GM12872 (cell line): ENCODE results near the gene CYP2W1.

ENCODE experiments used
- TF ChIP-seq, protein P1 (sequence below): IDR thresholded peaks from 3 replicates; pipeline ENCODE4 v1.5.1; 2011; ENCODE audit warnings: low read depth, mild to moderate bottlenecking, low read length, moderate library complexity; ENCODE audit not compliant: insufficient read depth

CYP2W1 gene

DNA sequence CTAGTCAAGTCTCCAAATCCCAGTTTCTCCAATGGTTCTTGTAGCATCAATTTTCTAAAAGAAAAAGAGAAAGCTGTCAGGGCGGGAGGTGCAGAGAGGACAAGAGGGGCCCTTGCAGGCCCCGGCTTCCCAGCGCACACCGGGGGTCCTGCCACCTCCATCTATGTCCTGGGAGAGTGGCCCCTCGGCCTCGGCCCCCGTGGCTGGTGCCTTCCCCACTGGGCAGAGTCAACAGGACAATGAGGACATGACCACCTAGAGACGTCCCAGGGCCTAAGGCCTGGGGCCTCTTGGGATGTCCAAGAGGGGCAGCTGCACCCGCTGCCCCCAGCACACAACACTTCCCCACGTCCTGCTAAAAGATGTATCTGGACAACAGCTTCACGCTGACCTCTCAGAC, 13.6 kb upstream of the CYP2W1 start:
- TF ChIP-seq, protein P1, sequence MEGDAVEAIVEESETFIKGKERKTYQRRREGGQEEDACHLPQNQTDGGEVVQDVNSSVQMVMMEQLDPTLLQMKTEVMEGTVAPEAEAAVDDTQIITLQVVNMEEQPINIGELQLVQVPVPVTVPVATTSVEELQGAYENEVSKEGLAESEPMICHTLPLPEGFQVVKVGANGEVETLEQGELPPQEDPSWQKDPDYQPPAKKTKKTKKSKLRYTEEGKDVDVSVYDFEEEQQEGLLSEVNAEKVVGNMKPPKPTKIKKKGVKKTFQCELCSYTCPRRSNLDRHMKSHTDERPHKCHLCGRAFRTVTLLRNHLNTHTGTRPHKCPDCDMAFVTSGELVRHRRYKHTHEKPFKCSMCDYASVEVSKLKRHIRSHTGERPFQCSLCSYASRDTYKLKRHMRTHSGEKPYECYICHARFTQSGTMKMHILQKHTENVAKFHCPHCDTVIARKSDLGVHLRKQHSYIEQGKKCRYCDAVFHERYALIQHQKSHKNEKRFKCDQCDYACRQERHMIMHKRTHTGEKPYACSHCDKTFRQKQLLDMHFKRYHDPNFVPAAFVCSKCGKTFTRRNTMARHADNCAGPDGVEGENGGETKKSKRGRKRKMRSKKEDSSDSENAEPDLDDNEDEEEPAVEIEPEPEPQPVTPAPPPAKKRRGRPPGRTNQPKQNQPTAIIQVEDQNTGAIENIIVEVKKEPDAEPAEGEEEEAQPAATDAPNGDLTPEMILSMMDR: no peak

DNA sequence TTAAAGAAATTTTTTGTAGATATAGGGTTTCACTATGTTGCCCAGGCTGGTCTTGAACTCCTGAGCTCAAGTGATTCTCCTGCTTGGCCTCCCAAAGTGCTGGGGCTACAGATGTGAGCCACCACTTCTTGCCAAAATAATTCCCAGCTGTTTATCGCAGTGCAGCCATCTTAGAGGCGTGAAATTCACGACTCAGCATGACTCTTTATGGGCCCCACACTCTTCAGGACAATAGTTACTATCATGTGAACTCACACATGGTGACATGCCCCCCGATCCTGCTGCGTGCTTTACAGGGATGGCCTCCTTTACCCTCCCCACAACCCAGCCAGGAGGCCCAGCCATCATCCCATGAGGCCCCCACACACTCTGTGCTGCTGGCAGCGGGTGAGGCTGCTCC, 12.2 kb upstream of the CYP2W1 start:
- TF ChIP-seq, protein P1: no peak

DNA sequence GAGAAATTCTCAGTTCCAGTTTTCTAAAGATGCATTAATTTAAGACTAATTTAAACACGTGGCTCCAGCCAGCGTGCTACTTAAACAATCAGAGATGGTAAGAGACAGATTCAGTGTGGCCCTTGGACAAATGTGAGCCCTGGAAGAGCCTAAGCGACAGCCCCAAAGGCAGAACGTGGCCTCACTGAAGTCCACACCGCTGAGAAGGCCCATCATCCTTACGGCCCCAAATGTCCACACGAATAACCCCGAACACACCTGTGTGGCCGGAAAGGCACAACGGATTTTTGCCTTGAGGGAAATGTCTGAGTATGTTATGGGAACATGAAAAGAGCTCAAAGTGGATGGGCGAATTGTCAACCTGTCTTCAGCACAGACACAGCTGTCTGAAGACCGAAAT, 10.9 kb upstream of the CYP2W1 start:
- TF ChIP-seq, protein P1: no peak

DNA sequence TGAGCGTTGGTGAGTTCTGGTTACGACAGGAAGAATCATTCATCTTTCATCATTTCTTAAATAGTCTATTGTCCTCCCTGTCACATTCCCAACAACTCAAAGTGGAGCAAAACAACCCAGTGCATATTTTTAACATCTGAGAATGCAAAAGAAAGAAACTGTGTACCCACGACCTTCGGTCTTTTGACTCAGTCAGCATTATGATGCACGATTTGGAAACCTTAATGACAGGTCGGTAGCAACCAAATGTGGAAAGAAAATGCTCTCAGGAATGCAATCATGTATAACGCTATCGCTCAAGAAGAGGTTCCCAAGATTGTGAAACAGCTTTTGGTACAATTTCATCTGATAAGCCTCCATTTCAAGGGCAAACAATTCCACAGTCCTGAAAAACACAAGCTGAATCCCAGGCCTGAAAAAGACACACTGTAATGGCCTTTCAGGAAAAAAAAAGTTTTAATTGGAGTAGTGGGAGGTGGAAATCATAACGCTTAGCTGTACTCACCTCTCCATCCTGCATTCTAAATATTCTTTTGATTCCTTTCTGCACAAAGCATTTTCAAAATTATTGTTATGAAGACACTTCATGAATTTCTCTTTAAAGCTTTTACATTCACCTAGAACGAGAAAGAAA, 10.2 kb upstream of the CYP2W1 start:
- TF ChIP-seq, protein P1: no peak

DNA sequence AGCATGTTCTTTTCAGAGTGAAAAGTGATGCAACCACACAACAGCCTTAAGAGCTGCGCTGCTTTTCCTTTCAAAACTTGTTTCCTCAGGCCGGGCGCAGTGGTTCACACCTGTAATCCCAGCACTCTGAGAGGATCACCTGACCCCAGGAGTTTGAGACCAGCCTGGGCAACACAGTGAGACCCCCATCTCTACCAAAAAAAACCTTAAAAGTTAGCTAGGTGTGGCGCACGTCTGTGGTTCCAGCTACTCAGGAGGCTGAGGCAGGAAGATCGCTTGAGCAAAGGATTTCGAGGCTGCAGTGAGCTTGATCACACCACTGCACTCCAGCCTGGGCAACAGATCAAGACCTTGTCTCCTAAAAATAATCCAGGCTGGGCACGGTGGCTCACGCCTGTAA, 9.7 kb upstream of the CYP2W1 start:
- TF ChIP-seq, protein P1: no peak

DNA sequence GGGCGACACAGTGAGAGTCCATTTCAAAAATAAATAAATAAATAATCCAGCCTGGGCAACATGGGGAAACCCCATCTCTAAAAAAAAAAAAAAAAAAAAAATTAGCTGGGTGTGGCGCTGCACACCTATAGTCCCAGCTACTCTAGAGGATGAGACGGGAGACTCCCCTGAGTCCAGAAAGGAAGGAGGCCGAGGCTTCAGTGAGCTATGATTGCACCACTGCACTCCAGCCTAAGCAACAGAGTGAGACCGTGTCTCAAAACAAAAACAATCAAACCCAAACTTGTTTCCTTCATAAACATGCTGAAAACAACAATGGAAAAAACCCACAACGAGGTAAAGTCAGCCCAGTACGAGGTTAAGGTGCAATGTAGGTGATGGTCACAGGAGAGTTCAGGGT, 8.8 kb upstream of the CYP2W1 start:
- TF ChIP-seq, protein P1: no peak

DNA sequence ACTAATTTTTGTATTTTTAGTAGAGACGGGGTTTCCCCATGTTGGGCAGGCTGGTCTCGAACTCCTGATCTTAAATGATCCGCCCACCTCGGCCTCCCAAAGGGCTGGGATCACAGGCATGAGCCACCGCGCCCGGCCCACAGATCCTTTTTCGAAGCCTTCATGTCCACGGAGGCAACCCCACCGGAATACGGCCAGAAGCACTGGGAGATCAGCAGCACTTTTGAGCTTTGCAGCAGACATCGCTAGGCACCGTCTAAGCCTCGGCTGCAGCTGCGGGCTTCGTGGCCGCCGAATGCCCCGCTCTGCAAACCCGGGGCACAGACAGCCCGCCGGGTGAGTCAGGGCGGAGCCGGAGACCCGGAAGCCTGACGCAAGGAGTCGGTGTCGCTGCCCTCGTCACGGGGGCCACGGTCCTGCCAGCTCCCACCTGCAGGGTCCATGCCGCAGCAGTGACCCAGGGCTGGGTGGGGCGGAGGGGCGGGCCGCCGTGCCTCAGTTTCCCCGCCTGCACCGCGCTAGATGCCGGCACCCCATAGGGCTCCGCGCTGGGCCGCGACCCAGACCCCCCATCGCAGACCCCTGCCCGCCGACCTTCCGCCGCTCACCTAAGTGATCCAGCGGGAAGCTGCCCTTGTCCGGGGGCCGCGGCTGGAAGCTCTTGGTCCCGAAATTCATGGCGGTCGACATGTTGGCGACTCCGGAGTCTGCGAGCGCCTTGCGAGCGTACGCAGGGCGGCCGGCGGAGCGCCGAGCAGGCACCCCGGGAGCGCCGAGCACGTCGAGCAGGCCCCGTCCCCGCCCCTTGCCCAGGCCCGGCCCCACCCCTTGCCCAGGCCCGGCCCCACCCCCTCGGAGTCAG, 7.9 kb upstream of the CYP2W1 start, which contains the start of gene COX19:
Gene COX19, minus strand, starts transcription at position 730 of the 862 bp plus-strand sequence. Its CDS starts 40 bp downstream, at position 690.
- TF ChIP-seq, protein P1: no peak
